ENCODE measurements around the gene MC4R.

- TF ChIP-seq CTCF (IDR thresholded peaks at IDR 0.05) (no peak), POLR2A (IDR thresholded peaks at IDR 0.05) (no peak)
These were observed 14.1 kb downstream of the MC4R start for GRCh38 chr18:60358516-60358915.

Measured in lower leg skin (tissue), 3 donors.